GM06990 (cell line): ENCODE results near the gene DSCAML1.

Source experiments
- DNase-seq: peaks from one replicate; pipeline ENCODE4 v3.0.0-alpha.2; 2011; ENCODE audit not compliant: insufficient read length; ENCODE audit errors: extremely low read depth
- H3K27me3 ChIP-seq: replicated peaks from 2 replicates; pipeline ENCODE4 v1.6.0; 2011; ENCODE audit warnings: low read length; ENCODE audit not compliant: control insufficient read depth, insufficient read depth
- H3K36me3 ChIP-seq: 2 replicates; pipeline ENCODE4 v1.5.1; 2011; ENCODE audit warnings: low read length; ENCODE audit not compliant: control insufficient read depth, insufficient read depth
- H3K4me3 ChIP-seq: replicated peaks from 2 replicates; pipeline ENCODE4 v1.5.1; 2011; ENCODE audit warnings: low read depth, mild to moderate bottlenecking, control low read depth, low read length
- TF ChIP-seq, protein P1 (sequence below): IDR thresholded peaks from 2 replicates; pipeline ENCODE4 v1.5.1; 2011; ENCODE audit warnings: low read length, control low read depth, mild to moderate bottlenecking, inconsistent platforms; ENCODE audit not compliant: insufficient read depth, poor library complexity, severe bottlenecking

Gene DSCAML1

DNA sequence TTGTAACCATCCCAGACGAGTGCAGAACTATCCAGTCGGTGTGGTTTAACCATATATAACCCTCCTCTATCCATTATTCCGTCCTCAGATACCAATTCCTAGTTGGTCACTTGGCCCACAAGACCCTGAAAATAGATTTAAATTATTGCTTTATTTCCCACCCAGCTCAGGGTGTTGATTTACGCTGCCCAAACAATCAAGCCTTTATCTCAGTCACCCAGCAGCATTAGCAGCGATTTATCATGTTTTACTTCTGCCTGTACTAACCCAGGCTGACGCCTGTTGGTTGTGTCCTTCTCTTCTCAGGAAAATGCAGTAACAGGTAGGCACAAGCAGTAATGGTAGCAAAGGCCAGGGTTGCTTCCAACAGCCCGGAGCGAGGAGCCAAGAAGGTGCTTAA, 81.2 kb downstream of the DSCAML1 start:
- no peak overlapping the region for H3K4me3 ChIP-seq
- H3K36me3 ChIP-seq, result no peaks in the 10 kb centered on the region
- TF ChIP-seq, protein P1, sequence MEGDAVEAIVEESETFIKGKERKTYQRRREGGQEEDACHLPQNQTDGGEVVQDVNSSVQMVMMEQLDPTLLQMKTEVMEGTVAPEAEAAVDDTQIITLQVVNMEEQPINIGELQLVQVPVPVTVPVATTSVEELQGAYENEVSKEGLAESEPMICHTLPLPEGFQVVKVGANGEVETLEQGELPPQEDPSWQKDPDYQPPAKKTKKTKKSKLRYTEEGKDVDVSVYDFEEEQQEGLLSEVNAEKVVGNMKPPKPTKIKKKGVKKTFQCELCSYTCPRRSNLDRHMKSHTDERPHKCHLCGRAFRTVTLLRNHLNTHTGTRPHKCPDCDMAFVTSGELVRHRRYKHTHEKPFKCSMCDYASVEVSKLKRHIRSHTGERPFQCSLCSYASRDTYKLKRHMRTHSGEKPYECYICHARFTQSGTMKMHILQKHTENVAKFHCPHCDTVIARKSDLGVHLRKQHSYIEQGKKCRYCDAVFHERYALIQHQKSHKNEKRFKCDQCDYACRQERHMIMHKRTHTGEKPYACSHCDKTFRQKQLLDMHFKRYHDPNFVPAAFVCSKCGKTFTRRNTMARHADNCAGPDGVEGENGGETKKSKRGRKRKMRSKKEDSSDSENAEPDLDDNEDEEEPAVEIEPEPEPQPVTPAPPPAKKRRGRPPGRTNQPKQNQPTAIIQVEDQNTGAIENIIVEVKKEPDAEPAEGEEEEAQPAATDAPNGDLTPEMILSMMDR, result no peak
- H3K27me3 ChIP-seq, result peaks cover 2% of the 10 kb centered on the region
- no peak for DNase-seq

DNA sequence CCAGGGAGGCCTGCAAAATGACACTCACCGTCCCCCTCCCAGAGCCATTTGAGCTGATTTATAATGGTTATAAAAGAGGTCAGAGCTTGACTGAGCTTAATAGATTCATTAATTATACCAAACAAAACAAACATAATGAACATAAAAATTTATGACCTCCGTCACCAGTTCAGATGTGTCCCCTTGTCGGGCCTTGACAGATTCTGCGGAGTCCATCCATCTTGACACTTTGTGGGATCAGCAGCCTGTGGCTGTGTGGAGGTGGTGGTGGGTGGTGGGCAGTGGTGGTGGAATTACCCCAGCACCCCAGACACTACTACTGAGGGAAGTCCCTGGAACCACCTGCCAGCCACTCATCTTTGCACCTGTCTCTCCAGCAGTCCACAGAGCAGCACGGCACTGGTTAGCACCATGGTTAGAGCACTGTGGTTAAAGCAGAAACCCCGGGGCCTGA, 83.5 kb downstream of the DSCAML1 start:
- Histone ChIP-seq H3K36me3 (no peaks in the 10 kb centered on the region), H3K27me3 (peaks cover 2% of the 10 kb centered on the region), H3K4me3 (no peak overlapping the region)
- DNase-seq, result no peak
- TF ChIP-seq, protein P1, result no peak

DNA sequence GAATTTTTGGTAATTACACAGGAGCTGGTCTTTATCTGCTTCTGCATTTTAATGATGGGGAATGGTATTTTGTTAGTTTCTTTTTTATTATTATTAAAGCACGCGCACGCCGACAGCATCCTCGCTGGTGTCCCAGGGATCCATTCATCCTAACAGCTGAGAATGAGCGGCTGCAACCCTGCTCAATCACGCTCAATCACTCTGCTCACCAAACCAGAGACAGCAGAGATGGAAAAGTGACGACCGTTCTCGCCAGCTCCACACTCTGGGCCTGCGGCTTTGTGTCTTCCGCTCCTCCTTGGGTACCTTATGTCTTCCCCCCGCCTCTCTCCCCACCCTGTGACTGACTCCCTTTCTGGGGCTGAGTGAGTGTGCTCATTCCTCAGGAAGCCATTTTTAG, 84.5 kb downstream of the DSCAML1 start:
- H3K4me3 ChIP-seq, result no peak overlapping the region

DNA sequence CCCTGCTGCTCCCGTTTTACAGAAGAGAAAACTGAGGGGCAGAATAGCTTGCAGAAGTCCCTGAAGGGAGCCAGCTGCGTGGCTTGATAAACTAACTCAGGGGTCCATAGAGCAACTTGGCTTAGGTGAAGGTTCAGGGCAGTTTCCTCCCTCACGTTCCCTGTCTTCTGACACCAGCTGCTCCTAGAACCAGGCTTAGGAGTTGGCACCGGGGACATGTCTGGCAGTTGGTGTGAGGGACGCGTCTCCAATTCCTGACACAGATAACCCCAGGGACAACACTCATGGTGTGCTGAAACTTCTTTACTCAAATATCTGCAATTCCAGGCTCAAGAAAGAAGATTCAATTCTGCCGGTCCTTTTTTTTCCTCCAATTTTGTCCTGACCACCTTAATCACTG, 85.7 kb downstream of the DSCAML1 start:
- Histone ChIP-seq H3K27me3 (no peaks in the 10 kb centered on the region; the same call in none of the 2 replicates), H3K36me3 (no peaks in the 10 kb centered on the region), H3K4me3 (no peak overlapping the region)
- TF ChIP-seq, protein P1, result no peak
- DNase-seq, result no peak

More for the DNA sequence above, 84.5 kb downstream of the DSCAML1 start:
- no peaks in the 10 kb centered on the region; the same call in none of the 2 replicates for H3K27me3 ChIP-seq
- DNase-seq, result no peak
- no peaks in the 10 kb centered on the region for H3K36me3 ChIP-seq
- TF ChIP-seq, protein P1, result no peak

DNA sequence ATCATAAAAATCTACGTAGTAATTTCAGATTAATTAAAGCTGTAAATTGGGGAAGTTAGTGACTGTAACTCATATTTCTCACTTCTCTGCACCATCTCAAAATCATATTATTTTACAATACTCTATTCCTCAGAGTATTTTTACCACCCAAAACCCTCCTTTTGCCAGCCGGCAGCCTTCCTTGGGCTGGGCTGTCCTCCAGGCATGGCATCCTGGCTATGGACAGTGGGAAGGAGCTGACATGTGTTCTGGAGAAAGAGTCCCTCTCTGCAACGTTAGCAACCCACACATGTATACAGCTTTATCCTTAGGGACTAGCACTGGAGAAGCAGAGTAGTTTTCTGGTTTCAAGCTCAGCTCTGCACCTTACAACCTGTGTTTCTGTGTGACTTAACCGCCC, 86.8 kb downstream of the DSCAML1 start:
- no peaks in the 10 kb centered on the region for H3K36me3 ChIP-seq
- no peak for DNase-seq
- H3K4me3 ChIP-seq, result no peak overlapping the region
- no peaks in the 10 kb centered on the region; the same call in none of the 2 replicates for H3K27me3 ChIP-seq
- TF ChIP-seq, protein P1, result no peak

DNA sequence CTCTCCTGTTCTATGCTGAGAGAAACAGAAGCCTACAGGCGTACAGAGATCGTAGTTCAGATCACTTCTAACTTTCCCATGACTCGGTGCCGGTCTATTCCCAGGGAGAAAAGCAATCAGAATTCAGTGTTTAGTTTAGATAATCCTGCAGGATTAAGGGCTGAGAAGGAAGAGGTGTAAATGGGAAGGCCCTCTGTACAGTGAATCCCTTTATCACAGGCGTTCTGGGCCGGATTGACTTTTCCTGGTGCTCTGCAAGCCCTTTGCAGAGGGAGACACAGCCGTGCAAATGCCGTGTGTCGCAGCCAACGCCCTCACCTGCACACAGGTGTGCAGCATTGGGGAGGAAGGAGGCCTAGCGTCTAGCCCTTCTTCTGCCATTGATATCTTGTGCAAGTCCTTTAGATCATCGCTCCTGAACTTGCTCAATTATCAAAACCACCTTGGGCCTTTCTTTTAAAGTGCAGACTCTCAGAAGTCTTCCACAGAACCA, 90.6 kb downstream of the DSCAML1 start:
- H3K4me3 ChIP-seq, result no peak overlapping the region
- no peak for DNase-seq
- no peaks in the 10 kb centered on the region; the same call in none of the 2 replicates for H3K27me3 ChIP-seq
- no peaks in the 10 kb centered on the region for H3K36me3 ChIP-seq
- TF ChIP-seq, protein P1, result no peak
